Neural progenitor cell (in vitro differentiated cells): ENCODE measurements around the gene TOMM7.
A peak's percentile ranks its signal among the peaks of the same experiment; 100 is the strongest.

ENCODE experiments used
- CTCF ChIP-seq: fragments of 200-600 bp; sonication (generic); IDR thresholded peaks from 2 replicates; pipeline ENCODE4 v1.5.1; 2017; ENCODE audit warnings: antibody characterized with exemption, mild to moderate bottlenecking
- EZH2 ChIP-seq: fragments of 200-600 bp; sonication (generic); IDR thresholded peaks from 2 replicates; pipeline ENCODE4 v1.6.1; 2017; ENCODE audit warnings: antibody characterized with exemption, mild to moderate bottlenecking, moderate library complexity
- EZH2phosphoT487 ChIP-seq: fragments of 200-600 bp; sonication (generic); IDR thresholded peaks from 2 replicates; pipeline ENCODE4 v1.6.1; 2017; ENCODE audit warnings: antibody characterized with exemption

GRCh38 chr7:22853674-22854157, 31.1 kb upstream of the TOMM7 start:
- TF ChIP-seq CTCF (peak; percentile 76), EZH2phosphoT487 (no peak), EZH2 (no peak)
